Measurements from ENCODE around the gene RHBDL1.

RHBDL1 gene

GRCh38 chr16:674968-675883, at the start of gene RHBDL1:
Gene RHBDL1 (plus strand): TSS chr16:675671. CDS start chr16:675791, 120 bp downstream.
- TF ChIP-seq CTCF (IDR thresholded peaks at IDR 0.05; ENCODE audit: low read depth, low read length) (no peak), MAX (IDR thresholded peaks at IDR 0.05; ENCODE audit: low read depth, low read length) (no peak)
- peak; percentile 49 for DNase-seq (ENCODE audit: low read depth)
- H3K4me3 ChIP-seq (ENCODE audit: low read depth, low read length), result no peak within 1 kb of the TSS

GRCh38 chr16:625977-626765, 49.3 kb upstream of the RHBDL1 start:
- no peak for DNase-seq (ENCODE audit: low read depth)
- no peak for TF ChIP-seq CTCF (IDR thresholded peaks at IDR 0.05; ENCODE audit: low read depth, low read length)
- TF ChIP-seq POLR2A (IDR thresholded peaks at IDR 0.05; ENCODE audit: extremely low read depth, insufficient read length), result no peak
- TF ChIP-seq MAX (IDR thresholded peaks at IDR 0.05; ENCODE audit: low read depth, low read length), result no peak
- no peak for TF ChIP-seq MYC (IDR thresholded peaks at IDR 0.05; ENCODE audit: low read depth, low read length)
- H3K4me3 ChIP-seq (ENCODE audit: low read depth, low read length), result no peak overlapping the region

GRCh38 chr16:626787-627453, 48.6 kb upstream of the RHBDL1 start:
- no peak for TF ChIP-seq MAX (IDR thresholded peaks at IDR 0.05; ENCODE audit: low read depth, low read length)
- no peak for TF ChIP-seq POLR2A (IDR thresholded peaks at IDR 0.05; ENCODE audit: extremely low read depth, insufficient read length)
- no peak for TF ChIP-seq CTCF (IDR thresholded peaks at IDR 0.05; ENCODE audit: low read depth, low read length)
- no peak for TF ChIP-seq MYC (IDR thresholded peaks at IDR 0.05; ENCODE audit: low read depth, low read length)
- no peak overlapping the region for H3K4me3 ChIP-seq (ENCODE audit: low read depth, low read length)
- no peak for DNase-seq (ENCODE audit: low read depth)

GRCh38 chr16:627454-628239, 47.8 kb upstream of the RHBDL1 start:
- no peak for TF ChIP-seq MYC (IDR thresholded peaks at IDR 0.05; ENCODE audit: low read depth, low read length)
- no peak for TF ChIP-seq MAX (IDR thresholded peaks at IDR 0.05; ENCODE audit: low read depth, low read length)
- TF ChIP-seq CTCF (IDR thresholded peaks at IDR 0.05; ENCODE audit: low read depth, low read length), result no peak
- TF ChIP-seq POLR2A (IDR thresholded peaks at IDR 0.05; ENCODE audit: extremely low read depth, insufficient read length), result no peak
- no peak for DNase-seq (ENCODE audit: low read depth)
- no peak overlapping the region for H3K4me3 ChIP-seq (ENCODE audit: low read depth, low read length)
